Iris pigment epithelial cell (primary cell): ENCODE results near the gene GNG4.
"Not testable (repeated sequence)": the region's sequence is repeated elsewhere in the genome, so short reads cannot be mapped to it uniquely, and the experiment has no call there.

Experiments
- DNase-seq: peaks from one replicate; pipeline ENCODE4 v3.0.0-alpha.2; 2011; ENCODE audit warnings: low read depth

GNG4 gene

GRCh38 chr1:235582130-235582529 is 67.5 kb downstream of the GNG4 start:
- DNase-seq = no peak

DNA sequence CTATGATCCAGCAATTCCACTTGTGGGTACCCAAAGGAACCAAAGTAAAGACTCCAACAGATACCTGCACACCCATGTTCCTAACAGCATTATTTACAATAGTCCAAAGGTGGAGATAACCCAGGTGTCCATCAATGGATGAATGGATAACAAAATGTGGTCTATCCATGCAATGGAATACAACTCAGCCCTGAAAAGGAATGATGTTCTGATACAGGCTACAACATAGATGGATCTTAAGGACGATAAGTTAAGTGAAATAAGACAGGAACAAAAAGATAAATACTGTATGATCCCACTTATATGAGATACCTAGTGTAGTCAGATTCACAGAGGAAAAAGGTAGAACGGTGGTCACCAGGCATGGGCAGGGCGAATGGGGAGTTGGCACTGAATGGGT is 69.7 kb downstream of the GNG4 start:
- DNase-seq = no peak

GRCh38 chr1:235575597-235575996 is 74.0 kb downstream of the GNG4 start:
- no peak for DNase-seq

DNA sequence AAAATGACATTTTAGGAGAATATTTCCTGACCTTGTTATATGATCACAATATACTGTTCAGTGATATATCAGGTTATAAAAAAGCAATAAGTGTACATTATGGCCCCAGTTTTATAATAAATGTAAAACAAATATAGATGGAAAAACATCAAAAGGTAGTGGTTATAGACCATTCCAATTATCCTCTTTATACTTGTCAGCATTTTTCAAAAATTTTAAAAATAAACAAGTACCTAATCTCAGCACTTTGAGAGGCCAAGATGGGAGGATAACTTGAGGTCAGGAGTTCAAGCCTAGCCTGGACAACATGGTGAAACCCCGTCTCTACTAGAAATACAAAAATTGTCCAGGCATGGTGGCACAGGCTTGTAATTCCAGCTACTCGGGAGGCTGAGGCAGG is 75.7 kb downstream of the GNG4 start:
- no peak for DNase-seq

DNA sequence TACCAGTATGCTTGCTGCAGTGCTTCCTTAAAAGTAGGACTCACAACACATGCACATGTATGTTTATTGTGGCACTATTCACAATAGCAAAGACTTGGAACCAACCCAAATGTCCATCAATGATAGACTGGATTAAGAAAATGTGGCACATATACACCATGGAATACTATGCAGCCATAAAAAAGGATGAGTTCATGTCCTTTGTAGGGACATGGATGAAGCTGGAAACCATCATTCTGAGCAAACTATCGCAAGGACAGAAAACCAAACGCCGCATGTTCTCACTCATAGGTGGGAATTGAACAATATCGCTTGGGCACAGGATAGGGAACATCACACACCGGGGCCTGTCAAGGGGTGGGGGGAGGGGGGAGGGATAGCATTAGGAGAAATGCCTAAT is 76.6 kb downstream of the GNG4 start:
- not testable (repeated sequence) for DNase-seq

DNA sequence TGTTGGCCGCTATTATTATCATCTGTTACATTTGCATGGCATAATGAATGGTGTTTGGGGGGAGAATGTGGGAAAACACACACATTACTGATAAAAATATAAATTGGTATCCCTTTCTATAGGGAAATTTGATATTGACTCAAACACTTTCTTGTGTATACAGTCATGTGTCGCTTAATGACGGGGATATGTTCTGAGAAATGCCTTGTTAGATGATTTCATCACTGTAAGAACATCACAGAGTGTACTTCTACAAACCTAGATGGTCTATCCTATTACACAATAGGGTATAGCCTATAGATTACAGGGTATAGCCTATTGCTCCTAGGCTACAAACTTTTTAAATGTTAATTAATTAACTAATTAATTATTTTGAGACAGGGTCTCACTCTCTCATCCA is 78.1 kb downstream of the GNG4 start:
- no peak for DNase-seq

- DNase-seq = peak; percentile 11
Measured at GRCh38 chr1:235567812-235568503, 81.6 kb downstream of the GNG4 start.

DNA sequence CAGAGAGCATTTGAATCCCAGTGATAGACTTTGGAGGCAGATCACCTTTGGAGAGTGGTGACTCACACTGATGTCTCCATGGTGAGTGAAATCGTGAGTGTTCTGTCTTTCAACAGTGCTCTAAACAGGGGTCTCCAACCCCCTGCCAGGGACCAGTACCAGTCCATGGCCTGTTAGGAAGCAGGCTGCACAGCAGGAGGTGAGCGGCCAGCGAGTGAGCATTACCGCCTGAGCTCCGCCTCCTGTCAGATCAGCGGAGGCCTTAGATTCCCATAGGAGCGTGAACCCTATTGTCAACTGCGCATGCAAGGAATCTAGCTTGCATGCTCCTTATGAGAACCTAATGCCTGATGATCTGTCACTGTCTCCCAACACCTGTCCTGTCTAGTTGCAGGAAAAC is 83.5 kb downstream of the GNG4 start:
- no peak for DNase-seq

DNA sequence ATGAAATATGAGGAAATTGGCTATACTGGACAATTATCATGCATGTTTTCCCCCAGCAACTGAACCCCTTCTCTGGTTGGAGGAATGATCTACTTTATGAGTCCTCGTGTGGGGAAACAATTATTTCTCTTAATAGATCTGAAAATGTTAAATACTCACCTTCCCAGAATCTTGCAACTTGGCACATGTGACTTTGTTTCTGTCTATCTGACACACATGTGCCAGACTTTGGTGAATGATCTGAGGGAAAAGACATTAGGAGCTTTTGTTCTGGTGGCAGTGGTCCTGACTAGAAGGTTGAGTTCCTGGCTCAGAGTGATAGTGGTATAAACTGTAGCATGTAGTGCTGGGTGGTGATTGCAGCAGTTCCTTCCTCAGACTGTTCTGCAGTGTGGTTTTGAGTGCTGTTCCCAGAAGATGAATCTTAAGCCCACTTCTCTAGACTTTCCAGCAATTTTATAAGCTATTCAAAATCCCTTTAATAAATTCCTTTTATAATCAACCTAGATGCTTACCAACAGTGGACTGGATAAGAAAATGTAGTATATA is 86.0 kb downstream of the GNG4 start:
- DNase-seq = no peak

GRCh38 chr1:235562589-235562988 is 87.0 kb downstream of the GNG4 start:
- no peak for DNase-seq

DNA sequence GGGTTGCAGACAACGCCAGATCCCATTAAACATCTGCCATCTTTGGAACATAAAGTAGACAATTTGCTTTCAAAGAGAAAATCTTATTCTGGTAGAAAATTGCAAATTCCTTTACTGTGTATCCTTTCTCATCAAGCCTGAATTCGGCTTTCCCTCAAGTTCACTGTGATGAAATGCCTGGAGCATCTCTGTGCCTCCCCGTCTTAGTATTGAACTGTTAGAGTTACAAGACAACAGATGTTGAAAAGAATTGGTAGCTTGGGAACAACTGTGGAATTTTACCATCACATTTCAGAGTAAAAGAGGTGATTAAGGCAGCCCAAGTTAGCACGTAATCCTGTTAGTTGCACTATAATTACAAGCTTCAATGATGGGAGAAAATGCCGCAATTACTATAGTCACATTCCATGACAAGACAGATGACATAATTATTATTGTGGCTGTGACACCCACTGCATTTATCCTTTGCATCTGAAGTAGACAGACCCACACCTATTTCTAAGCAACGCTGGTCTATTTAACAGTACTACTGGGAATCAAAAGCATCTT is 90.9 kb downstream of the GNG4 start:
- DNase-seq = no peak

- no peak for DNase-seq
Measured at GRCh38 chr1:235557495-235557894, 92.1 kb downstream of the GNG4 start.

GRCh38 chr1:235556807-235557206 is 92.8 kb downstream of the GNG4 start:
- DNase-seq = no peak

- no peak for DNase-seq
Measured at GRCh38 chr1:235553112-235553551, 96.5 kb downstream of the GNG4 start.

- DNase-seq = no peak
Measured at GRCh38 chr1:235552146-235552716, 97.4 kb downstream of the GNG4 start.

GRCh38 chr1:235549351-235550139 is 100.0 kb downstream of the GNG4 start:
- no peak for DNase-seq

DNA sequence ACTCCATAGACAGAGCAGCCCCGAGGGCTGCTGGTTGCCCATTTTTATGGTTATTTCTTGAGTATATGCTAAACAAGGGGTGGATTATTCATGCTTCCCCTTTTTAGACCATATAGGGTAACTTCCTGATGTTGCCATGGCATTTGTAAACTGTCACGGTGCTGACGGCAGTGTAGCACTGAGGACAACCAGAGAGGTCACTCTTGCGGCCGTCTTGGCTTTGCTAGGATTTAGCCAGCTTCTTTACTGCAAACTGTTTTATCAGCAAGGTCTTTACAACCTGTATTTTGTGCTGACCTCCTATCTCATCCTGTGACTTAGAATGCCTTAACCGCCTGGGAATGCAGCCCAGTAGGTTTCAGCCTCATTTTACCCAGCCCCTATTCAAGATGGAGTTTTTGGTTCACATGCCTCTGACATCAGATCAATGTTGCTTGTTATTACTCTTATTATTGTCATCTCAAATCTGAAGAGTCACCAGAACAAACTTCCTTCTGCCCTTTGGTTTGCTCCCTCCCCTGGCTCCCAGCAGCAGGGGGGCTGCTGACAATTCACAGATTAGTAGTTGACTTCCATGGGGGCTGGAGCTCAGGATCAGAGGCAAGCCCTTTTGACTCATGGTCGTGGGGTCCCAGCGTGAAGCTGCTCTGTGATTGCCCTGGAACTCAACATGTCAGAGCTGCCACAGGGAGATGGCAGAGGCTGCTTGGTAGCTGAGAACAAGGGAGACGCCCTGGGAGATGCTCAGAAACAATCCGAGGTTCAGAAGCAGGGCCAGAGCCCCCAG is 103.0 kb downstream of the GNG4 start:
- DNase-seq = not testable (repeated sequence)

- DNase-seq = no peak
Measured at GRCh38 chr1:235545292-235545930, 104.2 kb downstream of the GNG4 start.

DNA sequence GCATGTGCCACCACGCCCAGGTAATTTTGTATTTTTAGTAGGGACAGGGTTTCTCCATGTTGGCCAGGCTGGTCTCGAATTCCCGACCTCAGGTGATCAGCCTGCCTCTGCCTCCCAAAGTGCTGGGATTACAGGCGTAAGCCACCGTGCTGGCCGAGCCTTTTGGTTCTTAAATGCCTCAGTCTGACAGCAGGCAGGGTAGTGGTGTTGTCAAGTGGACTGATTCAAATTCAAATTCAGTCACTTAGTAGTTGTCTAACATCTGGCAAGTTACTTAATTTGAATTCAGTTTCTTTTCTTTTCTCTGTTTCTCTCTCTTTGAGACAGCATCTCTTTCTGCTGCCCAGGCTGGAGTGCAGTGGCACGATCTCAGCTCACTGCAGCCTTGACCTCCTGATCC is 106.7 kb downstream of the GNG4 start:
- DNase-seq = not testable (repeated sequence)

DNA sequence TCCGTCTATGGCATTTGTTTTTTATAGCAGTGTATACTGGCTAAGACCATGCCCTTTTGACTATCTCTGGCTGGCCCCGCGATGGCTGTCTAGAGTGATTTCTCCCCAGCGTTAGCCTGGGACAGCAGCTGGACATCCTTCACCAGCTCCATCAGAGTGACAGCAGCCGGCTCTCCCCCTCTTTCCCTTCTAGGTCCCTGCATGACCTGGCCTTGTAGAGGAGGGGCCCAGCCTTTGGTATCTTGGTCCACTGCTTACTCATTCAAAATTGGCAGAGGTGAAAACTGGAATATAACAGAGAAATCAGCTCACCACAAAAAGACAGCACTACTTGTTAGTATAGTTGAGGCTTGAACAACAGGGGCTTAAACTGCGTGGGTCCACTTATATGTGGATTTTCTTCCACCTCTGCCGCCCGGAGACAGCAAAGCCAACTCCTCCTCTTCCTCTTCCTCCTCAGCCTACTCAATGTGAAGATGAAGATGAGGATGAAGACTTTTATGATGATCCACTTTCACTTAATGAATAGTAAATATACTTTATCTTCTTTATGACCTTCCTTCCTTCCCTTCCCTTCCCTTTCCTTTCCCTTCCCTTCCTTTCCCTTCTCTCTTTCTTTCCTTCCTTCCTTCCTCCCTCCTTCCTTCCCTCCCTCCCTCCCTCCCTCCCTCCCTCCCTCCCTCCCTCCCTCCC is 116.0 kb downstream of the GNG4 start:
- peak; percentile 8 for DNase-seq

DNA sequence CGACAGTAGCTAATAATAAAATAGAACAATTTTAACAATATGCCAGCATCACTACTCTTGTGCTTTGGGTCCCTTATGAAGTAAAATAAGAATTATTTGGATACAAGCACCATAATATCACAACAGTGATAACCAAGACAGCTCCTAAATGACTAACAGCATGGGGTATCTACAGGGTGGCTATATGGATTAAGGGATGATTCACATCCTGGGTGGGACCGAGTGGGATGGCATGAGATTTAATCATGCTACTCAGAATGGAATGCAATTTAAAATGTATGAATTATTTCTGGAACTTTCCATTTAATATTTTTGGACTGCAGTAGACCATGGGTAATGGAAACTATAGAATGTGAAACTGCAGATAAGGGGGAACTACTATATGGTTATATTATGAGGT is 117.2 kb downstream of the GNG4 start:
- DNase-seq = peak; percentile 73
